Mesenchymal stem cell (in vitro differentiated cells and primary cell): ENCODE measurements around the gene IGF2R.
A peak's percentile ranks its signal among the peaks of the same experiment; 100 is the strongest.

Experiments
- DNase-seq: peaks from one replicate; pipeline ENCODE4 v3.0.0-alpha.2; 2013
- H2AFZ ChIP-seq: one replicate; pipeline ENCODE4 v1.6.1; 2013; ENCODE audit warnings: low read depth, mild to moderate bottlenecking, control low read depth, inconsistent platforms, low read length, moderate library complexity
- H2AK5ac ChIP-seq: 2 replicates; pipeline ENCODE4 v1.6.1; 2013; ENCODE audit warnings: low read length, moderate library complexity, mild to moderate bottlenecking, inconsistent platforms; ENCODE audit not compliant: severe bottlenecking
- H2BK120ac ChIP-seq: one replicate; pipeline ENCODE4 v1.6.1; 2013; ENCODE audit warnings: low read depth, mild to moderate bottlenecking, inconsistent platforms, low read length, moderate library complexity
- H2BK12ac ChIP-seq, 2 experiments: one replicate each; pipeline ENCODE4 v1.6.1; 2013; ENCODE audit warnings: inconsistent platforms in 2 of 2, low read length in 2 of 2, mild to moderate bottlenecking in 2 of 2, moderate library complexity in 2 of 2, control low read depth in 1 of 2
- H2BK15ac ChIP-seq: one replicate; pipeline ENCODE4 v1.6.1; 2013; ENCODE audit warnings: mild to moderate bottlenecking, low read depth, inconsistent platforms; ENCODE audit not compliant: poor library complexity, severe bottlenecking
- H2BK5ac ChIP-seq: 2 replicates; pipeline ENCODE4 v1.6.1; 2013; ENCODE audit warnings: low read depth, mild to moderate bottlenecking, low read length, control low read depth, inconsistent platforms; ENCODE audit not compliant: poor library complexity, severe bottlenecking
- H3K14ac ChIP-seq, 2 experiments: one replicate each; pipeline ENCODE4 v1.6.1; 2013; ENCODE audit warnings: inconsistent platforms in 2 of 2, low read length in 2 of 2, control low read depth in 1 of 2, mild to moderate bottlenecking in 1 of 2, moderate library complexity in 1 of 2
- H3K18ac ChIP-seq, 2 experiments: one replicate each; pipeline ENCODE4 v1.6.1; 2013; ENCODE audit warnings: inconsistent platforms in 2 of 2, low read length in 2 of 2, control low read depth in 1 of 2, low read depth in 1 of 2, mild to moderate bottlenecking in 1 of 2
- H3K23ac ChIP-seq, 2 experiments: one replicate each; pipeline ENCODE4 v1.6.1; 2013; ENCODE audit warnings: inconsistent platforms in 2 of 2, low read length in 2 of 2, mild to moderate bottlenecking in 2 of 2, moderate library complexity in 2 of 2, control low read depth in 1 of 2
- H3K27ac ChIP-seq: 2 replicates; pipeline ENCODE4 v1.5.1; 2013; ENCODE audit warnings: mild to moderate bottlenecking, moderate library complexity, low read length, control low read depth, inconsistent platforms; ENCODE audit not compliant: poor library complexity, severe bottlenecking
- H3K27me3 ChIP-seq, 2 experiments: 2 replicates each; pipeline versions ENCODE4 v1.6.1 to v1.7.0; 2013; ENCODE audit warnings: low read length in 2 of 2, mild to moderate bottlenecking in 2 of 2, moderate library complexity in 2 of 2, control low read depth in 1 of 2, inconsistent platforms in 1 of 2; ENCODE audit not compliant: control insufficient read depth in 1 of 2, insufficient read depth in 1 of 2
- H3K36me3 ChIP-seq, 2 experiments: 2 replicates each; pipeline versions ENCODE4 v1.6.1 to v1.7.0; 2013; ENCODE audit warnings: low read length in 2 of 2, control low read depth in 1 of 2, inconsistent platforms in 1 of 2, low read depth in 1 of 2, mild to moderate bottlenecking in 1 of 2; ENCODE audit not compliant: insufficient read depth in 2 of 2, control insufficient read depth in 1 of 2
- H3K4ac ChIP-seq, 2 experiments: one replicate each; pipeline ENCODE4 v1.6.1; 2013; ENCODE audit warnings: inconsistent platforms in 2 of 2, low read length in 2 of 2, mild to moderate bottlenecking in 2 of 2, moderate library complexity in 2 of 2, control low read depth in 1 of 2, low read depth in 1 of 2
- H3K4me1 ChIP-seq: 2 replicates; pipeline ENCODE4 v1.6.1; 2013; ENCODE audit warnings: low read depth, low read length, control low read depth; ENCODE audit not compliant: control insufficient read depth, insufficient read depth
- H3K4me2 ChIP-seq: 2 replicates; pipeline ENCODE4 v1.6.1; 2013; ENCODE audit warnings: low read length, mild to moderate bottlenecking, inconsistent platforms; ENCODE audit not compliant: poor library complexity, severe bottlenecking
- H3K4me3 ChIP-seq, 2 experiments: 2 replicates each; pipeline versions ENCODE4 v1.5.1 to v1.7.0; 2013; ENCODE audit warnings: low read length in 2 of 2, mild to moderate bottlenecking in 2 of 2, control low read depth in 1 of 2, low read depth in 1 of 2; ENCODE audit not compliant: insufficient read depth in 1 of 2
- H3K79me1 ChIP-seq: replicated peaks from 2 replicates; pipeline ENCODE4 v1.6.1; 2013; ENCODE audit warnings: mild to moderate bottlenecking, control low read depth, low read length, inconsistent platforms; ENCODE audit not compliant: poor library complexity, severe bottlenecking
- H3K9ac ChIP-seq: 2 replicates; pipeline ENCODE4 v1.7.0; 2013; ENCODE audit warnings: mild to moderate bottlenecking, low read length, moderate library complexity
- H3K9me3 ChIP-seq: 2 replicates; pipeline ENCODE4 v1.7.0; 2013; ENCODE audit warnings: mild to moderate bottlenecking, low read length; ENCODE audit not compliant: control insufficient read depth
- H4K8ac ChIP-seq: one replicate; pipeline ENCODE4 v1.6.1; 2013; ENCODE audit warnings: inconsistent platforms, mild to moderate bottlenecking, low read length, moderate library complexity
- H4K91ac ChIP-seq: one replicate; pipeline ENCODE4 v1.6.1; 2013; ENCODE audit warnings: mild to moderate bottlenecking, low read length, inconsistent platforms
- WGBS: methylation state at CpG from one replicate; pipeline ENCODE4 v1.1.7; 2013; ENCODE audit warnings: mixed read lengths; 5-methylcytosine and 5-hydroxymethylcytosine counted together

The IGF2R gene

GRCh38 chr6:159939591-159940016, 29.3 kb upstream of the IGF2R start:
- no peak overlapping the region for H2BK15ac ChIP-seq
- H3K4me2 ChIP-seq = no peak overlapping the region
- peaks cover 16% of the 10 kb centered on the region for H3K9me3 ChIP-seq
- no peak overlapping the region for H4K8ac ChIP-seq
- no peaks in the 10 kb centered on the region for H3K36me3 ChIP-seq
- H3K4me1 ChIP-seq = peaks cover under 1% of the 10 kb centered on the region
- H3K18ac ChIP-seq = no peak overlapping the region
- no peak overlapping the region for H2AK5ac ChIP-seq
- no peak overlapping the region for H3K23ac ChIP-seq
- H2BK12ac ChIP-seq = no peak overlapping the region
- no peak overlapping the region for H4K91ac ChIP-seq
- H3K27me3 ChIP-seq = no peaks in the 10 kb centered on the region
- no peak overlapping the region for H2BK5ac ChIP-seq
- no peak overlapping the region for H3K14ac ChIP-seq
- H3K4me3 ChIP-seq = no peak overlapping the region
- H3K27ac ChIP-seq = no peak overlapping the region
- WGBS = 96% methylated on average over 6 of the region's 6 CpGs
- no peak overlapping the region for H2BK120ac ChIP-seq
- H2AFZ ChIP-seq = no peak overlapping the region
- H3K4ac ChIP-seq = no peak overlapping the region
- DNase-seq = no peak
- no peaks in the 10 kb centered on the region for H3K79me1 ChIP-seq
- no peak overlapping the region for H3K9ac ChIP-seq

- no peak overlapping the region for H3K4me3 ChIP-seq
- H4K8ac ChIP-seq = no peak overlapping the region
- H3K9ac ChIP-seq = no peak overlapping the region
- H3K18ac ChIP-seq = no peak overlapping the region
- no peaks in the 10 kb centered on the region for H3K4me1 ChIP-seq
- H3K23ac ChIP-seq = no peak overlapping the region
- H2AK5ac ChIP-seq = no peak overlapping the region
- H2AFZ ChIP-seq = no peak overlapping the region
- H4K91ac ChIP-seq = no peak overlapping the region
- H3K4me2 ChIP-seq = no peak overlapping the region
- H2BK12ac ChIP-seq = no peak overlapping the region
- H3K36me3 ChIP-seq = no peaks in the 10 kb centered on the region
- H3K27ac ChIP-seq = no peak overlapping the region
- H2BK15ac ChIP-seq = no peak overlapping the region
- no peak overlapping the region for H3K4ac ChIP-seq
- 69% methylated on average over 9 of the region's 11 CpGs for WGBS
- H3K9me3 ChIP-seq = peaks cover 22% of the 10 kb centered on the region
- no peak overlapping the region for H2BK5ac ChIP-seq
- no peaks in the 10 kb centered on the region for H3K27me3 ChIP-seq
- no peak overlapping the region for H2BK120ac ChIP-seq
- no peaks in the 10 kb centered on the region for H3K79me1 ChIP-seq
- DNase-seq = no peak
- H3K14ac ChIP-seq = no peak overlapping the region
Observed at GRCh38 chr6:159941286-159942113, 27.4 kb upstream of the IGF2R start.

DNA sequence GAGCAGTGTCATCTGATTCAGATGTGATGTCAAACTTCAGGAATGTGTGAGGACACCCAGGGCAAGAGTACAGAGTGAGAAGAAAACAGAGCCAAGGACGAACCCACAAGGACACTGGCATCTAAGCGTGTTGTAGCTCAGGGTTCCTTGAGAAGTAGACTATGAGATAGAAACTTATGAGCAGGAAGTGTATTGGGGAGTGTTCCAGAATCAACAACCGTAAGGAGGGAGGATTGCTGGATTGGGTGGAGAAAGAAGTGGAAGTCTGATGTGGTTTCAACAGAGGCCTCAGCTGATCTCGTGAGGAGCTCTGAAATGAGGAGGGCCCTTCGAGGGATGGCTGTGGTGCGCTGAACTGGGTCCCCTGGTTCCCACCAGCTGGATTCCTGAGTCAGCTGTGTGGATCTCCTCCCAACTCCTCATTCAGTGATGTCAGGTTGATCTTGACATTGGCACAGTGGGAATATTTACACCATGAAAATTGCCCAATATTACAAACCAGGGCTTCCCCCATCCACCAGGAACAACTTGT, 25.7 kb upstream of the IGF2R start:
- Histone ChIP-seq H3K36me3 (no peaks in the 10 kb centered on the region), H4K91ac (no peak overlapping the region), H3K79me1 (no peaks in the 10 kb centered on the region), H2BK15ac (no peak overlapping the region), H4K8ac (no peak overlapping the region), H2BK12ac (no peak overlapping the region), H3K23ac (no peak overlapping the region), H3K14ac (no peak overlapping the region), H3K27ac (no peak overlapping the region), H2BK120ac (no peak overlapping the region), H2AFZ (no peak overlapping the region), H3K4me2 (no peak overlapping the region), H3K9ac (peak overlapping the region; percentile 72), H3K4me1 (no peaks in the 10 kb centered on the region), H3K9me3 (peaks cover 22% of the 10 kb centered on the region), H3K4me3 (no peak overlapping the region), H2AK5ac (no peak overlapping the region), H2BK5ac (no peak overlapping the region), H3K18ac (no peak overlapping the region), H3K27me3 (no peaks in the 10 kb centered on the region), H3K4ac (no peak overlapping the region)
- 73% methylated on average over 6 of the region's 6 CpGs for WGBS
- DNase-seq = no peak

DNA sequence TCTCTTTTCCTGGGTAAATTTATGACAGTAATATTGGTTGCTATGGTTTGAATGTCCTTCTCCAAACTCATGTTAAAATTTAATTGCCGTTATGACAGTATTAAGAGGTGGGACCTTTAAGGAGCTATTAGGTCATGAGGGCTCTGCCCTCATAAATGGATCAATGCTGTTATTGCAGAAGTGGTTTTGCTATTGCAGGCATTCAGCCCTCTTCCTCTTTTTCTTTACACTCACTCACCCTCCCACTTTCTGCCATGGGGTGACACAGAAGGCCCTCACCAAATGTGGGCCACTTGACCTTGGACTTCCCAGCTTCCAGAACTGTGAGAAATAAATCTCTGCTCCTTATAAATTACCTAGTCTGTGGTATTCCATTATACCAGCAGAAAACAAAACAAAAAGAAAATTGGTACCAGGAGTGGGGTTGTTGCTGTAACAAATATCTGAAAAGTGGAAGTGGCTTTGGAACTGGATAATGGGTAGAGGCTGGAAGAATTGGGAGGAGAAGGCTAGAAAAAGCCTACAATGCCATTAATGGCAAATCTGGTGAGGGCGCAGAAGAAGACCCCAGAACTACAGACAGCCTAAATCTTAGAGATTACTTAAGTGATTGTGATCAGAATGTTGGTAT, 24.8 kb upstream of the IGF2R start:
- no peak for DNase-seq
- no peaks in the 10 kb centered on the region for H3K36me3 ChIP-seq
- H3K27ac ChIP-seq = no peak overlapping the region
- H2BK15ac ChIP-seq = no peak overlapping the region
- H3K23ac ChIP-seq = no peak overlapping the region
- H3K14ac ChIP-seq = no peak overlapping the region
- no peak overlapping the region for H2BK120ac ChIP-seq
- no peak overlapping the region for H2BK12ac ChIP-seq
- H3K4me3 ChIP-seq = peak overlapping the region in 1 of 2 experiments; percentile 50
- no peak overlapping the region for H2BK5ac ChIP-seq
- H2AFZ ChIP-seq = no peak overlapping the region
- no peak overlapping the region for H3K9ac ChIP-seq
- H3K4ac ChIP-seq = no peak overlapping the region
- no peak overlapping the region for H3K4me2 ChIP-seq
- H4K8ac ChIP-seq = no peak overlapping the region
- H3K27me3 ChIP-seq = no peaks in the 10 kb centered on the region
- peaks cover 22% of the 10 kb centered on the region for H3K9me3 ChIP-seq
- H3K18ac ChIP-seq = no peak overlapping the region
- H2AK5ac ChIP-seq = no peak overlapping the region
- no peaks in the 10 kb centered on the region for H3K79me1 ChIP-seq
- H3K4me1 ChIP-seq = no peaks in the 10 kb centered on the region
- no peak overlapping the region for H4K91ac ChIP-seq
- WGBS = 50% methylated on average over 2 of the region's 2 CpGs
